Stimulated activated CD4-positive, alpha-beta T cell treated with anti-CD3 and anti-CD28 coated beads, TNF-alpha, amount 100 ng/mL, for 4 hours (primary cell): ENCODE measurements around the gene PRR7.

Experiments
- DNase-seq, 3 experiments: peaks; one replicate each; pipeline ENCODE4 v3.0.0-alpha.2; 2020; ENCODE audit warnings: low read depth in 3 of 3

PRR7 gene

DNA sequence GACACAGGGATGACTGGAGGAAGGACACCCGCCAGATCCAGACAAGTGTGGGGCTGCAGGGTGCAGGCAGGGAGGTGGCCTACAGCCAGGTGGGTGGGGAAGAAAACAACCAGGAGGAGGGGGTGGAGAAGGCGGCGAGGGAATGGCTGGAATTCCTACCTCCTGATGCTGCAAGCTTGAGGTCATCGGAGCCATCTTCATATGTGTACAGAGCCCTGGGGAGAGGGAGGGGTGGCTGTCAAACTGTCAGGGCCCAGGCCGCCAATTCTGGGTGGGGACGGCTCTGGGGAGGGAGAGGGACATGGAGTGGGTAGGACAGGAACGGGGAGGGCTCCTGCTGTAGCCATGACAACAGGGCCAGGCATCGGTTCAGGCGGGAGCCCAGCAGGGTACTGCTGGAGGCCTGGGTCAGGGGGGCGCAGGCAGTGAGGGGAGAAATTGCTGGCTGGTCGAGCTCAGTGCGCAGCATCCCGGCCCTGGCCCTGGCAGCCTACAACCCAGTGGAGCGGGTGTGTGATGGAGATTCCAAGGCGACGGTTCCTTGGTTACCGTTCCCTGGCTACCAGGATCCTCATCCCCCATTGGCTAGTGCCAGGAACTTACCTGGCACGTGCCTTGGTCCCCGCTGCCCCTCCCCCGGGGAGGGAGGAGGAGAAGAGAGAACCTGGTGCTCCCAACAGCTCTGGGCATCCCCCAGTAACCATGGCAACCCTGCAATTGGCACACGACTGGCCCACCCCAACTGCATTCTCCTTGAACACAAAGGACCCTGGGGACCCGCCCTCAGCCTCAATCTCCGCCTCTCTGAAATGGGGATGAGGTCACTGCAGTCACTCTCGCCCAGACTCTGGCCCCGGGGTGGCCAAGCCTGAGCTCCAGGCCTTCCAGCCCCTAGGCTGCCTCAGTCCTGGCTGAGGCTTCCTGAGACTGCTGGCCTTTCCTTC is 22.3 kb downstream of the PRR7 start:
- no peak for DNase-seq

DNA sequence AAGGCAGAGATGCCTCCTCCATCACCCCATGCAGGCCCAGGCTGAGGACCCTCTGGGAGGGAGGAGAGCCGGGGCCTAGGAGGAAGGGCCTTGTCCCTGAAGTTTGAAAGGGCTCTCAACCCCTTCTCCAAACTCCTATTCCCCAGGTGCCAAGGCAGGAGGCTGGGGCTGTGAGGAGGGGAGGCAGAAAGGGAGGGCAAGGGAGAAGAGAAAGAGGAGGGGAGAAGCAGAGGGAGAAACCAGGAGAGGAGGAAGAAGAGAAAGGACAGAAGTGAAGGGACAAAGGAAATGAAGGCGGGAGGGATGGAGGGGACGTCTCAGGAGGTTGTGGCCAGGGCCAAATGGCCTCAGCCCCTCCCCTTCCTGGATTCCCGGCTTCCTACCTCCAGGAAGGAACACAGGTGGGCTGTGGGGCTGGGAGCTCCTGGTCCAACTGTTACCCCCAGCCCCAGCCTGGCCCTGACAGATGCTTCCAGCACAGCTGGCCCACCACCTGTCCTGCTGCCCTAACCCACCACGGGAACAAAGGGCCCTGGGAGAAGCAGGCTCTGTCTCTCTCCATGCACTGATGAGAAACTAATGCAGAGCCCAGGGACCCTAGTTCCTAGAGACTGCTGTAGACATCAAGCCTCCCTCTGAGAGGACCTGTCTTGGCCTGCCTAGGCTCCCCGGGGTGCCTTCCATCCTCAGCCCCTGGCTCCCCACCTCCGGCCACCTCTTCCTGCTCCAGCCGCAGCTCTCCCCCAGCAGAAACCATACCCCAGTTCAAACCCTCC is 23.3 kb downstream of the PRR7 start:
- DNase-seq: no peak

DNA sequence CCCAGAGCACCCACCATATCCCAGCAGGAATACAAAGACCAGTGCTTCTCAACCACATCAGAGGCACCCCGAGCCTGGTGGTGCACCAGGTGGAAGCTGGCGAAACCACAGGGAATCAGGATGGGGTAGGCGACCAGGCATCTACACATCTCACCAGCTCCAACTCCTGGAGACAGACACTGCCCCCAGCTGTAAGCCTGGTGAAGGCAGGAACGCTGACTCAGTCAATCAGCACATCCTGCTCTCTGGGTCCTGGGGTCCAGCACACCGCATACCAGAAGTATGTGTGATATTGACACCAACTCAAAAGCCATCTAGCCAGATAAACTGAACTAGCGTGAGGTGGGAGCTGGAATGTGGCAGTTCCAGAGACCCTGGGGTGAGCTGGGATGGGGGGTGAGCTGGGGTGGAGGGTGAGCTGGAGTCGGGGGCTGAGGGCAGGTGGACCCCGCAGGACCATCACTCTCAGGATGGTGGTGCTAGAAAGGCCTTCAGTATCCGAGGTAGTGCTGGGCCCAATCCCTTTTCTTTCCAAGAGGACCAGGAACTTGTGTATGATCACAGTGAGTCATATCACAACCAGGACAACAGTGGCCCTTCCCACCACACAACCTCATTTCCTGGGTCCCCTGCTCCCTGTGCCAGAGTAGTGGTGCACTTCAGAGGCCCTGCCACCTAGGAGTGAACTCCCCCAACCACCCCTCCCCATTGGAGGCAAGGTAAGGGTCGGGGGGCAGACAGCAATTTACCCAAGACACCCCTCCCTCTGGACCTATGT is 24.3 kb downstream of the PRR7 start:
- DNase-seq: no peak

DNA sequence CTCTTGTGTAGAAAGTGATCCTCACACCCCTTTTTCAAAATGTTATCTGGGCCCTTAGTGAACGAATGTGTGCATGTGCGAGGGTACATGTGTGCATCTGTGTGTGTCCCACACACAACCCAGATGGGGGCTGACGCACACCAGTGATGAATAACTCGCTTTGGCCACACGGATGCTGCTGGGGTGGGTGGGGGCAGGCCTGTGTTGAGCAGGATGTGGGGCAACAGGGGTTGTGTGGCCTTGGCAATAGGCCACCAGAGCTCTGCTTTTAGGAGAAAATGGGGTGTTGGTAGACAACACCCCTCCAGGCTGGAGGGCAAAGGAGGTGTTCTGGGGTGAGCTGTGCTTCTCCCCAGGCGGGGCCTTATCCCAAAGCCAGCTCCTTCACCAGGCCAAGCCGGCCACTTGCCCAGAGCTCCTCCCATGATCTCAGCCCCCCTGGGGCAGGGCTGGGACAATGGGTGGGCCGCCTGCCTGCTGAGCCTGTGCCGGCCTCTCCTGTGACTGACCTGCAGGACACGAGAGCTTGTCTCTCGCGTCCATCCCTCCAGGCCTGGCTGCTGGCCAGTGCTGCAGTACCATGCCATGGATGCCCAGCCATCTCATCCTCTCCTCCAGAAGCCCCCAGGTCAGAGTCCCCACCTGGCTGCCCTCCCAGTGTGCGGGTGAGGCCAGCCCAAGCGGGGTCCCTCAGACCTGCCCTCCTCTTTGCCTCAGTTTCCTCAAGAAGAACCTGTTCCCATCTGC is 25.2 kb downstream of the PRR7 start:
- DNase-seq: no peak

DNA sequence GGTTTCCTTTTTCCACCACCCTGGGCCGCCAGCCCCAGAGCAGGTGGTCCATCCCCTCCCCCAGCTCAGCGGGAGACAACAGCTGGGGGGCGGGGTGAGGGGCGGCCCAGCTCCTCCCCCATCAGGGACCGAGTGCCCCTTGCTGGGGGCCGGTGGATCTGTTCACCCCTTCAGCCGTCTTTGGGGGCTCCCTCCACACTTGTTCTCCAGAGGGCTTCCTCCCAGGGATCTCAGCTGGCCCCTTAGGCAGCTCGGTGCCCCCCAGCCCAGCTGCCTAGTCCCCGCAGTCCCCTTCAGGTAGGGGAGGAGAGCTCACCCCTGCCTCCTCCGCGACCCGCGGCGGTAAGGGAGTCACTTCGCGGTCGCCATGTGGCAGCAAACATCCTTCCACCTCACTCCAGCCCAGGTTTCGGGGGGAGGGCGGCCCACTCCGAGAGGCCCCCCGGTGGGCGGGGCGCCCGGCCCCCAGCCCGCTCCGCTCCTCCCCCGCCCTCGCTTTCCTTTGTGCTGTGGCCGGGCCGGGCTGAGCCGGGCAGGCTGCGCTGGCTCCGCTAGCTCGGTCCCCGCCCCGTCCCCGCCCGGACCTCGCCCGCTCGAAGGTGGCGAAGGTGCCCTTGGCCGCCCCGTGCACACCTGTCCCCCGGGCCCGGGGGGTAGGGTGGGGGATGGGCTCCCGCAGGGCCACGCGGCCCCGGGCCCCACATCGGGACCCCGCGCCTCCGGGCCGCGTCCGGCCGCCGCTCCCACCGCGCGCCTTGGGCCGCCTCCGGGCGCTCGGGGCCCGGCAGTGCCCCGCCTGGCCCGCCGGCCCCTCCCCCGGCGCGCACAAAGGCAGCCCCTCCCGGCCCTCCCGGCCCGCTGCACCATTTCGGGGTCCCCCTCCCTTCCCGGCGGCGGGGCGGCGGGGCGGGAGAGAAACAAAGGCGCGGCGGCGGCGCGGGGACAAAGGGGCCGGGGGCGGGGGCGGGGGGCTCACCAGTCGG is 26.1 kb downstream of the PRR7 start:
- no peak for DNase-seq

DNA sequence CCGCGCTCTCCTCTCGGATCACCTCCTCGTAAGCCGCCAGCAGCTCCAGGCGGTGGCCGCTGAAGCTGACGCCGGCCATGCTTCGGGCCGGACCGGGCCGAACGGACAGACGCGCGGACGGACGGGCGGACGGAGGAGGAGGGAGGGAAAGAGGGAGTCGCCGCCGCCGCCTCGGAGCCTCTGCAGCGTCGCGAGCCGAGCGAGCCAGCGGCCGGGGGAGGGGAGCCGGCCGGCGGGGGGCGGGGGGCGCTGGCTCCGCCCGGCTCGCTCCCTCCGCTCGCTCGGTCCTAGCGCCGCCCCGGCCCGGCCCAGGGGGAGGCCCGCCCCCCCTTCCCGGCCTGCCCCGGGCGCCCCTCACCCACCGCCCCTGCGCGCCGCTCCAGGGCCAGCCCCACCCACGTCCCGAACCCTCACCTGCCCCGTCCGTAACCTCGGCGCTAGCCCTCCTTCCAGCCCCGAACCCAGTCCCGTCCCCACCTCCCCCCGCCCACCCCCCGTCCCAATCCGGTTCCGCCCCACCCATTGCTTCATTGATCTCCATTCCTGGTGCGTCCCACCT is 26.9 kb downstream of the PRR7 start, which contains the start of gene DBN1:
Gene DBN1, minus strand, starts transcription at position 192 of the 559 bp plus-strand sequence. Its CDS starts 113 bp downstream, at position 79.
- DNase-seq: no peak

DNA sequence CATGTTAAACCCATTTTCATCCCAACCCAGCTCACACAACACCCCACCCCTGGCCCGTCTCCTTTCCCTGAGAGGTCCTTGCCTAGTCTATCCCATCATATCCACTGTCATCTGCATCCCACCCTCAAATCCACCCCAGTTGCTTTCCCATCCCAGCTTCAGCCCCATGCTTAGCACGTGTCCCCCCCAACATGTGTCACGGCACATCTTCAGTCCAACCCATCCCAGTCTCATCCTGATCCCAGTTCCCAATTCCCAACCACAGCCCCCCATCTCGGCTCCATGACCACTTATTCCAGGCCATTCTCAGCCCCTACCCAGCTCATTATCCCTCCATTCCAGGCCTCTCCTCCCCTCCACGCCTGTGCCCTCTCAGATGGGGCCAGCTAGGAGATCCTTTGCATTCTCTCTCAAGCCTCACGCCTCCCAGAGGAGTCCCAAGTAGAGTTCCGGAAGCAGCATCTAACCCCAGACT is 27.4 kb downstream of the PRR7 start:
- DNase-seq: no peak

DNA sequence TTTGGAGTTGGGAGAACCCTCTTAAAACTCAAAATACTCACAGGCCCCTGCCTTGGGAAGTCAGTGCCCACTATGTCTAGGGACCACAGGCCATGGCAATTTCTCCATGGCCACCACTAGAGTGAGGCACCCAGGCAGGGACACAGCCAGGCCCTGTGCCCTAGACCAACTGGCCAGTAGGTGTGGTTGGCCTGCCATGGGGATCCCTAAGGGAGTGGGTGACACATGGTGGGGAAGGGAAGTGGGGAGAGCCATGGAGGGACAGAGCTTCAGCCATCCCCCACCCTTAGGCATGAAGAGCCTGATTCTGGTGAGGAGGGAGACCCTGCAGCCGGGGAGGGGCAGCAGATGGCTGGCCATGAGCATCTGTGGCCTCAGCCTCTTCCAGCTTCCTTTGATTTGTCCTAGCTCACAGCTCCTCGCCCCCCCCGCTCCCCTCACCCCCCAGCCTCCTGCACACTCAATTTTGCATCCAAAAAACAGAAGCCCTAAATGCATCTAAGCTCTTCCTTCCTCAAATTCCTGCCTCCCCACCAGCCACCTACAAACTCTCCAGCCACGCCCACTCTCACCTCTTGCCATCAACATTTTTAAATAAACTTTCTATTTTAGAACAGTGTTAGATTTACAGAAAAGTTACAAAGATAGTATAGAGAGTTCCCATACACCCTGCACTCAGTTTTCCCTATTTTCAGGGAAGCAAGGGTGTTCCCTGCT is 28.4 kb downstream of the PRR7 start:
- no peak for DNase-seq

DNA sequence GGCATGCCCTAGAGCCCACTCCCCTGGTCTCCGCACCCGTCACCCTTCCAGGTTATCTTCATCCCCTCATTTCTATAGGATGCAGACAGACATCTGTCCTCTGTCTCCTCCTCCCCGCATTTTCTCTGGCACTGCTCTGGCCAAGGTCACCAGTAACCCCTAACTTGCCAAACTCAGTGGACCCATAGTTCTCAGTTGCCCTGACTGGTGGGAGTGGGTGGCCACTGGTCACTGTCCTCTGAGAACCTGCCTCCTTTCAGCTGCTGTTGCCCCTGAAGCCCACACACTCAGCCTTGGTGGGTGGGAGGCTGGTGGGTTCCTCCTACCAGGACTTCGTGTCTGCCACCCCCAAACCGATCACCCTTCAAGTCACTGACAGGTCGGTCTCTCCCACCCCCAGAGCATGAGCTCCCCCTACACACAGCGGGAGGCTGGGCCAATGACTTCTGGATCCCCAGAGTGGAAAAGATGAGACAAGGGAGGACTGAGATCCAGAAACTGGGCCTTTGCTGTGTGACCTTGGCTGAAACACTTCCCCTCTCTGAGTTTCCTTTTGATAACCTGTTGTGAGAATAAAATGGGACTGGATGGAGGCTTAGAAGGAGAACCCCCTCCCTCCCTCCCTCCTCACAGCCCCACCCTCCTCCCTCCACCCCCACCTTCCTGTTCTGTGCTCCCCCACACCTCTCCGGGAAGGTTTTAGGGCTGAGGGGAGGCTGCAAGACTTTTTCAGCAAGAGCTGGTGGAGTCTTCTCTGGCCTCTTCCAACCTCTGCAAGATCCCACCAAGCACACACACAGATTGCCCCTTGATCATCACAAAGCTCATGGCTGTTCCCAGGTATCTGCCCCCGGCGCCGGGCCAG is 29.2 kb downstream of the PRR7 start:
- no peak for DNase-seq

DNA sequence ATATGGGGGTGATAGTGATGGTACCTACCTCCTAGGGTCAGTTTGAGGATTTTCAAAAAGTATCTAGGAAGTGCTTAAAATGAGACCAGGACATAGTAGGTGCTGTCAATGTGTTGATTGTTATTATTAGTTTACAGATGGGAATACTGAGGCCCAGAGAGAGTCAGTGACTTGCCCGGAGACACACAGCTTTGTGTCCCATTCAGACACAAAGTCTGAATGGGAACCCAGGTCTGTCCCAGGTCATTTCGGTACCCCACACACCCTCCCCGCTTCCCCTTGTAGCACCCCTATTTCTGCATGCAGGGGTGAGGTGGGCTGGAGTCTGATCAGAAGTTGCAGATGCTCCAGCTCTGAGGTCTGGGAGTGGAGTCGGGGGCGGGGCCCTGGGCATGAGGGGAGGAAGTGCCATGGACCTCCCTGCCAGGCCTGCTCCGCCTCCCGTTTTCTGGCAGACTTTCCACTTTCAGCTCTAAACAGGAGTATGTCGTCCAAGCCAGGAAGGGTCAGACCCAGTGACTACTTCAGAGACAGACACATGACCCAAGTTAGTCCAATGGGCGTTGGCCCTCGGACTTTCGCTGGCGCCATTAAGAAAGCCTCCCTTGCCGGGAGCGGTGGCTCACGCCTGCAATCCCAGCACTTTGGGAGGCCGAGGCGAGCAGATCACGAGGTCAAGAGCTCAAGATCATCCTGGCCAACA is 30.1 kb downstream of the PRR7 start:
- DNase-seq: no peak

DNA sequence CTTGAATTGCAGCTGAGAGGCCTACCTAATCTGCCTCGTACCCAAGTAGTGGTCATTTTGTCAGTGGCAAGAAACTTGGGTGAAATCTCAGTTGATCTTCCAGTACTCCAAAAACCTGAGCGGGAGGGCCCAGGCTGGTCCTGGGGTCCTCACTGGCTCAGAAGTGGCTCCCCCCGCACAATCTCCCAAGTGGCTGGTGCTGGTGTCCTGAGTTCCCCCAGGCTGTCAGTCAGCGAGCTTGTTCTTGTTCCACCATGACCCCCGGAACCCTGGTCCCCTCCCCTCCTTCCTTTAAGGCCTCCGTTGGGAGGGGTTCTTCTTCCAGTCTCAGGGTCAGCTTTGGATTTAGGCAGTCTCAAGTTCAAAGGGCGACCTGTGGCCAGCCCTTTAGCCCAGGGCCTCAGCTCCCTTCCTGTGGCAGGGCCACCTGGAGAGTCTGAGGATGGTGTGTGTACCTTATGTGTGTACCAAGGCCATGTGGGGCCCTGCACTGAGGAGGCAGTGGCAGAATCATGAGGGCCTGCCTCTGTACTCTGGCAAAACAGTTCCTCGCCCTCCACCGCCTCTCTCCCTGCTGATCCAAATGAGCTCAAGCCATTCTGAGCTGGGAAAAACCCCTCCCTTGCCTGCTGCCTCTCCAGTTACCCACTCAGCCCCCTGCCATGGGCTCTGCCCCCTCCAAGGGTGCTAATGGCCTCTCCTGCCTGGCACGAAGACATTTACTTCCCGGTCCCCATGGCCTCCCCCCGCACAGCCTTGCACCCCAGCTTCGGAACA is 31.3 kb downstream of the PRR7 start:
- no peak for DNase-seq

DNA sequence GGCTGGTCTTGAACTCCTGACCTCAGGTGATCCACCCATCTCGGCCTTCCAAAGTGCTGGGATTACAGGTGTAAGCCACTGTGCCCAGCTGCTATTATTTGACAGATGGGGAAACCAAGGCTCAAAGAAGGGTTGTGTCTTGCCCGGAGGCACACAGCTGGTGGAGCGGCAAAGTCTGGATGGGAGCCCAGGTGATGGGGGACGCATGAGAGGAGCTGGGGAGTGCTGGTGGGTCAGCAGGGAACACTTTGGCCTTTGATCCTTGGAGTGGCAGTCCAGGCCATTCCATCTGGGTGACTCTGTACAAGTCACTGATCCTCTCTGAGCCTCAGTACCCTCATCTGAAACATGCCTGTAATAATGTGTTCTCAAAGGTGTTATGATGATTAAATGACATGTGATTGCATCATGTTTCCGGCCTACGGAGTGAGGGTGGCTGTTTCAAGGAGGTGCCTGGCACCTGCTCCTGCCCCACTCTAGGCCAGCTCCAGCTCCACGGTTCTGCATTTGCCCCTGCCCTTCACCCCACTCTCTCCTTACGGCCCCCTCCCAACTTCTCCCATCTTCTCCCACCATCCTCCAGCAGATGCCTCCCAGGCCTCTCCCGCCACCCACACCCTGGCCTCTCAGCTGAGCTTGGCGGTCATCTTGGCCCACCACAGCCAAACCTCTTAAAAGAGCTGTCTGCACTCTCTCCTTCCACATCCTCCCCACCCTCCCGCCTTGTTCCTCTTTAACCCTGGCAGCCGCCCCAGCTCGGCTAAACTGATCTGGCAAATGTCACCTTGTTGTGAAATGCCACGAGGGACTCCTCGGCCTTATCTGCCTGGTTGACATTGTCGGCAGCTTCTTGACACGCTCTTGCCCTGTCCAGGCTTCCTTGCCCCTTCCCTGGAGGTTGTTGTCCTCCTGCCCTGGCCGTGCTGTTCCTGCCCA is 32.4 kb downstream of the PRR7 start:
- no peak for DNase-seq

DNA sequence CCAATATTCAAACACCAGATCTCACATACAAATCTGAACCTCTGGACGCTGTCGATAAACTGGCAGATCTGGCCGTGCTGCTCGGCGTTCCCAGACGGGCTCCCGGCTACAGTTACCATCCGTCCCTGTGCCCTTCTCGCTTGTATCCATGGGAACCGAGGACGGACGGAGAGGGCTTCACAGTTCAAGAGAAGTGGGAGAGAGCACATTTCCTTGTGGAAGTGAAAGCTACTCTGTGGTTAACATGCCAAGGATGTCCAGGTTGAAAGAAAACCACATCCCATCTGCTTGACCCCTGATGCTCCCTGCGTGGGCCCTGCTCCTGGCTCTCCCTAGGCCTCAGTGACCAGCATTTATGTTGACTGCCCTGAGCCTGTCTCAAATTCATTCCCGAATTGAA is 33.2 kb downstream of the PRR7 start:
- no peak for DNase-seq

DNA sequence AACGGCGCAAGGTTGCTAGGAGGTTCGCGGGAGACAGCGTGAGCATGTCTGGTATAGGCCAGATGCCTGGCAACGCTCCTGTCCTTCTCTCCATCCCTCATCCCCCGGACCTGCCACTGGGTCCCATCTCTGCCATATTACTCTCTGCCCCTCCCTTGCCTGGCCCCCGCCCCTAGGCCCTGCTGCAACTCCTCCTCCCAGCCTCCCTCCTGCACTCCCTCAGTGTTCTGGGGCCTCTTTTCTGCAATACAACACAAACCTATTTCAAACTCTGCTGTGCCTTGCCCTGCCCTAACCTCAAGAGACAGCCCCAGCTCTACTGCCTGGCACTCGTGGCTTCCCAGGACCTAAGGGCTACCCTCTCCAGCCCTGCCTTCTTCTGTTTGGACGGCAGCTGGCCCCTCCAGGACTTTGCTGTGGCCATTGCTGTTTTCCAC is 35.8 kb downstream of the PRR7 start:
- no peak for DNase-seq

DNA sequence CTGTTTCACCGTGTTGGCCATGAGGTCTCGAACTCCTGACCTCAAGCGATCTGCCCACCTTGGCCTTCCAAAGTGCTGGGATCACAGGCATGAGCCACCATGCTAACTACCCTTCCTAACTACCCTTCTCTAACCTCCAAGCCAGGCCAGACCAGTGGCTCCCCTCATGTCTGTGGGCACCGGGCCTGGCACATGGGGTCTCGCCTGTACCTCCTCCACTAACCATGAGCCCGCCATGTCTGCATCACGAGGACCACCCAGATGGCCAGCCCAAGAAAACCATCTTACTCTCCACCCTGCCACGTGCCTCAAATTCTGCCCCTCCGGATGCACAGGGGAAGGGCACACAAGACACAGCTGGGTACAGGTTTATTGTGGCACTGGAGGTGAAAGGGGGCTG is 36.4 kb downstream of the PRR7 start:
- no peak for DNase-seq
